Stimulated activated CD8-positive, alpha-beta memory T cell treated with anti-CD3 and anti-CD28 coated beads, Interleukin-4, amount 100 ng/mL, for 1 hour (primary cell): Measurements from ENCODE around the gene RPS6KC1.
"Not testable (repeated sequence)": the region's sequence is repeated elsewhere in the genome, so short reads cannot be mapped to it uniquely, and the experiment has no call there.

ENCODE experiments used
- DNase-seq, 2 donors: peaks; one replicate each; pipeline ENCODE4 v3.0.0-alpha.2; 2020; ENCODE audit warnings: low read depth in 2 of 2, low spot score in 1 of 2

Gene RPS6KC1

DNA sequence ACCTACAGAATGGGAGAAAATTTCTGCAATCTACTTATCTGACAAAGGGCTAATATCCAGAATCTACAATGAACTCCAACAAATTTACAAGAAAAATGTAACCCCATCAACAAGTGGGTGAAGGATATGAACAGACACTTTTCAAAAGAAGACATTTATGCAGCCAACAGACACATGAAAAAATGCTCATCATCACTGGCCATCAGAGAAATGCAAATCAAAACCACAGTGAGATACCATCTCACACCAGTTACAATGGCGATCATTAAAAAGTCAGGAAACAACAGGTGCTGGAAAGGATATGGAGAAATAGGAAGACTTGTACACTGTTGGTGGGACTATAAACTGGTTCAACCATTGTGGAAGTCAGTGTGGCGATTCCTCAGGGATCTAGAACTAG is 168.0 kb downstream of the RPS6KC1 start:
- DNase-seq = not testable (repeated sequence)

GRCh38 chr1:213221209-213221608 is 170.2 kb downstream of the RPS6KC1 start:
- DNase-seq = no peak

DNA sequence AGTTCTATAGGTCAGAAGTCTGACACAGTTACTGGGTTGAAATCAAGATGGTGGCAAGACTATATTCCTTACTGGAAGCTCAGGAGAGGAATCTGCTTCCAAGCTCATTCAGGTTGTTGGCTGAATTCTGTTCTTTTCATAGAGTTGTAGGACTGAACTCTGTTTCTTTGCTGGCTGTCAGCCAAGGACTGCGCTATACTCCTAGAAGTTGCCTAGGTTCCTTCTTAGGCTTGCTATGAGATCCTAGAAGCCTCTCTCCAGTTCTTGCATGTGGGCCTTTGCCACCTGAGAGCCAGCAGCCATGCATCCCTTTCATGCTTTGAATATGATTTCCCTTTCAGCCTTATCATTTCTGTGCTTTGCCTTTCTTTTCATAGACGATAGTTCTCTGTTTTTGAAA is 176.4 kb downstream of the RPS6KC1 start:
- no peak for DNase-seq

DNA sequence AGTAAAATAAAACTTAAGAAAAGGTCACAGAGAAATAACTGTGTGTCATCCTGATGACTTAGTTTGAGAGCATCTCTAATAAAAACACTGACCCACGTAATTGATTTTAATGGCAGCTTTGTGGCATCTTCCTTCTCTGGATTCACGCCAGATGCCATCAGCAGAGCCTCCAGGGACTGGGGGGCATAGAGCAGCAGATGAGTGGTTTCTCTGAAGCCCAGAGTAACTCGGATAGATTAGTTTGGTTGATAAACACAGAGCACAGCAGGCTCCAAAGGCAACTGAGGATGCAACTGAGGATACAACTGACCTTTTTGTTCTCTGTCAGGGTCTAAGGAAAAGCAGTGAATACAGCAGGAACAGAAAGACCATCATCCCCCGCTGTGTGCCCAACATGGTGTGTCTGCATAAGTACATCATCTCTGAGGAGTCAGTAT is 180.8 kb downstream of the RPS6KC1 start:
- no peak for DNase-seq

- no peak for DNase-seq
These were observed 191.8 kb downstream of the RPS6KC1 start for GRCh38 chr1:213242883-213243282.

GRCh38 chr1:213244664-213245091 is 193.6 kb downstream of the RPS6KC1 start:
- no peak for DNase-seq

DNA sequence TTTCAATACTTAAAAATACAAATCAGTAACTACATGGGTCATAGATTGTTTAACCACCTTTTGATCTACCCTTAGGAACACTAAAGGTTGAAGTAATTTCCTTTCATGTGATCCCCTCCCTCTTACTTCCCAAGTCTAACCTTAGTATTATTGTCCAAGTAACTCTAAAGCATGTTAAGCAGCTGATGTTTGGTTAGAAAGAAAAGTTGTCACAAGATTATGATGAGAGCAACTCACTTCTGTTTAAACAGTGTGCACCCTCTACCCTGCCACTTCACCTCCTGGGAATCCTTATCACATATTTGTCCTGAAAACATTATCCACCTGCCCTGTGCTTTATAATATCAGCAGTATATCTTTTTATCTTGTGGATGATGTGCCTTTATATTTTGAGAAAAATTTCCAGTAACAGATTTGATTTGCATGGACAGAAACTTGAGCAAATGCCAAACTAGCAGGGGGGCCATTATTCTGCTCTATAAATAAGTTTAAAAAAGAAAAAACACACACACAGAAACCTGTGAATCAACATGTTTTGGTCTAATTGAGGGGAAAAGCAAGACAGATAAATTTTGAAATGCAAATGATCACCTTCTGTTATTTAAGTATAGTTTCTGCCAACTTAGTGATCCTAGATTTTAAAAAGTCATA is 194.3 kb downstream of the RPS6KC1 start:
- no peak for DNase-seq

DNA sequence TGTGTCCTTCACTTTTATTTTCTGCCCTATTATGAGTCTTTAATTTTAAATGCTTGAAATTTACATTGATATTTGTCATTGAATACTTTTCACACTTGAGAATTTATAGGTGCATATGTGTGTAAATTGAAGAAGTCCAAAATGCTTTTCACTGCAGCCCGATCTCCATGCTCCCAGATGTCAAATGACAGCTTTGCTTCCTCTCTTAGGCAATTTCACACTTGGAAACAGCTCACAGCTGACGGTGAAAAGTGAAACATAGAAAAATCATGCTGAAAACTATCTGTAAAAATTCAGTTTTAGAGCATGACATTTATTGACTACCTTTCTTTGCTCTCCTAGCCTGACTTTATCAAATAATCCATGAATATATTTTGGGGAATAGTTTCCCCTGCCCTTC is 196.0 kb downstream of the RPS6KC1 start:
- DNase-seq = no peak

GRCh38 chr1:213249395-213249794 is 198.4 kb downstream of the RPS6KC1 start:
- DNase-seq = no peak

- DNase-seq = no peak
These were observed 199.0 kb downstream of the RPS6KC1 start for GRCh38 chr1:213250041-213250440.

GRCh38 chr1:213250446-213250845 is 199.4 kb downstream of the RPS6KC1 start:
- DNase-seq = no peak

GRCh38 chr1:213251972-213252371 is 200.9 kb downstream of the RPS6KC1 start:
- DNase-seq = no peak

- DNase-seq = no peak
These were observed 205.5 kb downstream of the RPS6KC1 start for GRCh38 chr1:213256438-213257087.

- no peak for DNase-seq
These were observed 209.5 kb downstream of the RPS6KC1 start for GRCh38 chr1:213260311-213261075.

DNA sequence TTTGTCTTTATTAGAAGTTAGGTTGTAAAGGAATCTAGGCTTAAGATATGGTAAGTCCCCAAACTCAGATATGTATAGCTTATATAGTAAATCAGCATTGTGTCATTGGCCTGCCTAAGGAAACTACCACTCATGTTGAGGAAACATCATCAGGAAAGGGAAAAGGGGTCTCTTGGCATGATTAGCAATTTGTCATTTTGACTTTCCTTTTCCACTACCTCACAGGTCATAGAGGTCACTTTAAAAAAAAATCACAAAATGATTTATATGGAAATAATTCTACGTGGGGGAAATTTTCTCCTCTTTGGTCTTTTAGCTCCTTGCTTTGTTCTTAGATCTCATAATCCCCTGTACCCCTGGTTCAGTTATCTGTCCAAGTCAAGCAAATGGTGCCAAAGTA is 213.5 kb downstream of the RPS6KC1 start:
- no peak for DNase-seq

DNA sequence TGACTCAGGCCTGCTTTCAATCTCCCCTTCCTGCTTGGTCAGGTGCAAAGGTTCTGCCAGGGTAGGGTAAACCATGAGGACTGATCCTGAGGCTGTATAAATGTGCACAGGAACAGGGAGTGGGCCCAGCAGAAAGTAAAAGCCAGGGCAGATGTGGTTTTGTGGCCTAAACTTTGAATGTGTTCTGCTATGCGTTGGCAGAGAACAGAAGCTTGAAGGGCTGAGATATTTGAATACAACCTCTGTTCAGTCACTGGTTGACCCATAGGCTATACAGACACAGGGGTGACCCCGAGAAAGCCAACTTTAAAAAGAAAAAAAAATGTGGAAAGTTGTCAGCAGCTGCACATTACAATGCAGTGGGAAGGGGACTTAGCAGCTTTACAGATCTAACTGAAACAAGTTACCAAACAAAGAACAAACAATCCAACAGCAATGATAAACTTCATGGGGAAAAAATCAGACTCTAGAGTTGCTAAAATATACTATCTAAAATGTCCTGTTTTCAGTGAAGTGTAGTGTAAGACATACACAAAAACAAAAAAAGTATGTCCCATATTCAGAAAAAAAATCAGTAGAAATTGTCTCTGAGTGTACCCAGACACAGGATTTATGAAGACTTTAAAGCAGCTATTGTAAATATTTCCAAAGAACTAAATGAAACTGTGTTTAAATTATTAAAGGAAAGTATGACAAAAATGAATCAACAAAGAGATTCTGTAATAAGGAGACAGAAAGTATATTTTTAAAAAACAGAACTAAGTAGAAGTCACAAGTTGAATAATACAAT is 216.1 kb downstream of the RPS6KC1 start:
- DNase-seq = no peak

DNA sequence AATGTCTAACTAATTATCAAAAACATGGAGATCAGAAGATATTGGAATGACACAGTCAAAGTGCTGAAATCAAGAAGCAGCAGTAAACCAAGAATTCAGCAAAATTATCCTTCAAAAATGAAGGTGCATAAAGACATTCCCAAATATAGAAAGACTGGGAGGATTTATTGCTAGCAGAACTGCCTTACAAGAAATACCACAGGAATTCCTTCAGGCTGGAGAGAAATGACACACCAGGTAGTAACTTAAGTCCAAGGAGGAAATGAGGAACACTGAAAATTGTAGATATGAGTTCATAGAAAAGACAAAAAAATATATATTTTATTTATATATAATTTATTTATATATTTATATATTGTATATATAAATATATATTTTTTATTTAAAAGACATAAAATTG is 217.2 kb downstream of the RPS6KC1 start:
- DNase-seq = no peak

DNA sequence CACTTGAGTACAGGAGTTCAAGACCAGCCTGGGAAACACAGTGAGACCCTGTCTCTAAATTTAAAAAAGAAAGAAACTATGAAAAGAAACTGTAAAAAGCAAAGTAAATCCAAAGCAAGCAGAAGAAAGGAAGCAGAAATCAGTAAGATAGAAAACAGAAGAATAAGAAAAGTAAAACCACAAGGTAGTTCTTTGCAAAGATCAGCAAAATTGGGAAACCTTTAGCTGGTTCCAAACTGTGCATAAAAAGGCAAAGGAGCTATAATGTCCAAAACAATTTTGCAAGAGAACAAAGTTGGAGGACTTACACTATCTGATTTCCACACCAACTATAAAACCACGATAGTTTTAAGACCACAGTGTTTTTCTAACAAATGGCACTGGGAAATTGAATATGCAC is 218.8 kb downstream of the RPS6KC1 start:
- DNase-seq = no peak

GRCh38 chr1:213273546-213273945 is 222.5 kb downstream of the RPS6KC1 start:
- DNase-seq = no peak

GRCh38 chr1:213274140-213274539 is 223.1 kb downstream of the RPS6KC1 start:
- no peak for DNase-seq

DNA sequence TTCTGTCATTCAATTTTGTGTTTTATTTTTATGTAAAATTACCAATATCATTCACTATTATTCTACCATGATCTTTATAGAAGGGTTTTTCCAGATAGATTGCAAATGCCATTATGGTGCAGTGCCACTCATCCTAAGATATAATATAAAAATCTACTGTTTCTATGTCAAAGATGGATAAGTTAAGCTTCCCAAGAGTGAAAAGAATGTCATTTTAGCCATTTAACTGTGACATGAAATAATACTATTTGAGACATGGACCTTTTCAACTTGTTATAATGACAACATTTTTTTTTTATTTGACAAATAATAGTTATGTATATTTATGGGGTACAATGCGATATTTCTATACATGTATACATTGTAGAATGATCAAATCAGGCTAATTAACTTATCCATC is 224.3 kb downstream of the RPS6KC1 start:
- DNase-seq = no peak
